ENCODE data around the gene RBM17. TPM values are rescaled to one million over a fixed set of nuclear protein-coding genes. Genes with fewer than 3 reads are reported as not detected.
A peak's percentile ranks its signal among the peaks of the same experiment; 100 is the strongest.

Gene RBM17
- total and polyA plus RNA-seq, 10 of the 15 experiments (the other 5 are each of a cell fraction or from before 2014, with no cell fraction given): 28.4 to 181 (median 83.9) TPM

GRCh38 chr10:6050801-6051445 lies 37.9 kb upstream of the RBM17 start:
- peak overlapping the region; percentile 63 for H3K9ac ChIP-seq (ENCODE audit: control insufficient read depth, insufficient read depth, low read length)
- H3K4me3 ChIP-seq: peak overlapping the region; percentile 48; the same call in 1 of the 2 replicates
- WGBS (ENCODE audit: insufficient coverage, insufficient replicate concordance, low lambda C conversion rate, missing lambda C conversion rate): under 1% methylated on average over 18 of the region's 18 CpGs
- H2AFZ ChIP-seq (ENCODE audit: control insufficient read depth, low read depth, low read length): peak overlapping the region; percentile 37
- H3K36me3 ChIP-seq (ENCODE audit: control insufficient read depth in 2 of 2, insufficient read depth in 2 of 2, low read length in 1 of 2): no peaks in the 10 kb centered on the region; a peak in 1 of 4 replicates
- peak overlapping the region; percentile 86 for H3K4me2 ChIP-seq (ENCODE audit: control insufficient read depth, insufficient read depth)
- H4K20me1 ChIP-seq (ENCODE audit: control insufficient read depth, insufficient read depth): no peaks in the 10 kb centered on the region
- H3K79me2 ChIP-seq (ENCODE audit: control insufficient read depth, insufficient read depth, low read length): no peaks in the 10 kb centered on the region
- peak overlapping the region; percentile 77 for H3K27ac ChIP-seq (ENCODE audit: control insufficient read depth, insufficient read depth)
- DNase-seq (ENCODE audit: low read depth, low spot score) (peak; percentile 89), ATAC-seq (peak; percentile 75), FAIRE-seq (peak; percentile 97)
- peaks cover 53% of the 10 kb centered on the region for H3K4me1 ChIP-seq (ENCODE audit: control insufficient read depth, insufficient read depth, low read length)
- ChIA-PET CTCF (interaction anchor here (0.6 to 10.2 kb wide), 18 partner anchors 10 to 1397 kb away, joined by 3 to 101 read pairs (median 4); partner anchors contain the start of genes FBH1 and IL15RA), SMC1A (ENCODE audit: uncharacterized antibody, unreplicated experiment) (interaction anchor here (0.6 to 8.1 kb wide), 21 partner anchors 7 to 568 kb away, joined by 3 to 66 read pairs (median 6); no protein-coding TSS in a partner anchor), RAD21 (ENCODE audit: unreplicated experiment) (interaction anchor here (0.9 to 4.1 kb wide), 18 partner anchors 9 to 207 kb away, joined by 3 to 41 read pairs (median 5); partner anchors contain the start of genes FBH1 and IL15RA), POLR2A (interaction anchor here (0.5 to 4.1 kb wide), 12 partner anchors 11 to 653 kb away, joined by 3 to 29 read pairs (median 4); partner anchors contain the start of genes IL15RA and IL2RA)
- H3K9me3 ChIP-seq (replicated peaks; ENCODE audit: control insufficient read depth, insufficient read depth, low read length): no peaks in the 10 kb centered on the region
- H3K27me3 ChIP-seq (replicated peaks in 1 of 2; ENCODE audit: control insufficient read depth in 2 of 2, insufficient read depth in 2 of 2, low read length in 1 of 2): no peaks in the 10 kb centered on the region
- no TSS peak for BruUV-seq (replicated peaks)
- in situ Hi-C loops (cut with MboI): no loop called here
- intact Hi-C loops (cut with micrococcal nuclease; ENCODE audit: unreplicated experiment): loop anchor here (1.0 to 5.0 kb wide), 8 partner anchors 37 to 469 kb away; partner anchors contain the start of genes GDI2 and IL15RA
- TF ChIP-seq MTA2 (IDR thresholded peaks at IDR 0.05; ENCODE audit: low read depth) (peak; percentile 91), SKIL (IDR thresholded peaks at IDR 0.05; ENCODE audit: low read depth, poor library complexity, severe bottlenecking) (peak; percentile 100), FOXM1 (IDR thresholded peaks at IDR 0.05; ENCODE audit: low read depth, low read length) (peak; percentile 96), ZNF592 (IDR thresholded peaks at IDR 0.05) (peak; percentile 89), FOS (IDR thresholded peaks at IDR 0.05; ENCODE audit: borderline replicate concordance, extremely low read depth, insufficient read length) (no peak), HDGF (IDR thresholded peaks at IDR 0.05) (0 out of 2 replicates have a peak, but pooled peaks have one; percentile 10), HCFC1 (IDR thresholded peaks at IDR 0.05; ENCODE audit: low read length) (0 out of 2 replicates have a peak, but pooled peaks have one; percentile 11), LARP7 (IDR thresholded peaks at IDR 0.05) (no peak), RAD21 (IDR thresholded peaks at IDR 0.05; ENCODE audit: insufficient read depth, low read depth, low read length) (peak; percentile 74), MEF2B (IDR thresholded peaks at IDR 0.05; ENCODE audit: partially characterized antibody, poor library complexity, severe bottlenecking) (peak; percentile 92), ATF7 (IDR thresholded peaks at IDR 0.05; ENCODE audit: low read depth) (peak; percentile 99), JUND (IDR thresholded peaks at IDR 0.05; ENCODE audit: low read depth, low read length) (peak; percentile 67; the same call in 1 of the 2 replicates), MLLT1 (IDR thresholded peaks at IDR 0.05) (peak; percentile 93), TAF1 (IDR thresholded peaks at IDR 0.05; ENCODE audit: borderline replicate concordance, low read depth, low read length) (peak; percentile 61), SUPT20H (IDR thresholded peaks at IDR 0.05; ENCODE audit: borderline replicate concordance, control insufficient read depth, low read depth, low read length) (no peak)
